Islet of Langerhans (tissue), 1 donor: ENCODE measurements around the gene OR2H2.

Experiments used
- FAIRE-seq: peaks from one replicate; lab custom pipeline; 2011; peaks lifted over from hg19 to GRCh38; lab: Jason Lieb, UNC

Gene OR2H2

DNA sequence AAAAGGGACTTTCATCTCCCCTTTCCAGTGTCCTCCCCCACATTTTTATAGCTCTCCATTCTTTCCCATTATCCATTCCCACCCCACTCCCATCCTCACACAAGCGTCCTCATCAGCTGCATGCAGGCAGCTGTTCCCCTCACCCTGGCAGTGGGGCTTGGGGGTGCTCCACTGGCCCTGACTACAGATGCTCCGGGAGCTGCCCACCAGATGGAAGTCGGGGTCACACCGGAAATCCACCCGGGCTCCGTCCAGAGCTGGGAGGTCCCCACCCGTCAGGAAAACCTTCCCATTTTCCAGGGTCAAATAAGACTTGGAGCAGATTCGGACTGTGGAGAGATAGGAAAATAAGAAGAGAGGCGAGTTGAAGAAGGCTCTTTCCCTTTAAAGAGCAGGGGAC lies 45.4 kb downstream of the OR2H2 start:
- FAIRE-seq: no peak

DNA sequence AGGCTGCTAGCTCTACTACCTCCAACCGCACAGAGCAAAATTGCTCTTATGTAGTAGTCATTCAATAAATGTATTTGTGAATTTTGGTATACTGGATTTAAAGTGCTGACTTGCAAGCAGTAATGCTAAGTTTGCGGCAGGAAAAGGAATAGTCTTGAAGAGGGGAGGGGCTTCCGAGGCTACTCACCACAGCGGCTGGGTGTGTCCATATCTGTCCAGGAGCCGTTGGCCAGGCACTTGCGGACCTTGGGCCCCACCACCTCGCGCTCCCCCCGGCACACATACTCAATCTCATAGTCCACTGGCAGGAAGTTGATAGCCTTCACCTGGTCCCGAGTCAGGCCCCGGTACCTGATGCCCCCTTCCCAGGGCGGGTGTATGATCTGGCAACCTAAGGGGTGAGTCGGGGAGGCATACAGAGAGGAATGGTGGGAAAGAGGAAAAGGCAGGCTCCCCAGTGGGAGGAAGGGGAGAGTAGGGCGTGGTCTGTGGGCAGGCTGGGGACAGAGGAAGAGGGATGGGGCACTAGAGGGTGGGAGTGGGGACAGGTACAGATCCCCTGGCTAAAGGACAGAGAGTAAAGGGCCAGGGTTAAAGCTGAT lies 46.4 kb downstream of the OR2H2 start:
- FAIRE-seq: no peak

DNA sequence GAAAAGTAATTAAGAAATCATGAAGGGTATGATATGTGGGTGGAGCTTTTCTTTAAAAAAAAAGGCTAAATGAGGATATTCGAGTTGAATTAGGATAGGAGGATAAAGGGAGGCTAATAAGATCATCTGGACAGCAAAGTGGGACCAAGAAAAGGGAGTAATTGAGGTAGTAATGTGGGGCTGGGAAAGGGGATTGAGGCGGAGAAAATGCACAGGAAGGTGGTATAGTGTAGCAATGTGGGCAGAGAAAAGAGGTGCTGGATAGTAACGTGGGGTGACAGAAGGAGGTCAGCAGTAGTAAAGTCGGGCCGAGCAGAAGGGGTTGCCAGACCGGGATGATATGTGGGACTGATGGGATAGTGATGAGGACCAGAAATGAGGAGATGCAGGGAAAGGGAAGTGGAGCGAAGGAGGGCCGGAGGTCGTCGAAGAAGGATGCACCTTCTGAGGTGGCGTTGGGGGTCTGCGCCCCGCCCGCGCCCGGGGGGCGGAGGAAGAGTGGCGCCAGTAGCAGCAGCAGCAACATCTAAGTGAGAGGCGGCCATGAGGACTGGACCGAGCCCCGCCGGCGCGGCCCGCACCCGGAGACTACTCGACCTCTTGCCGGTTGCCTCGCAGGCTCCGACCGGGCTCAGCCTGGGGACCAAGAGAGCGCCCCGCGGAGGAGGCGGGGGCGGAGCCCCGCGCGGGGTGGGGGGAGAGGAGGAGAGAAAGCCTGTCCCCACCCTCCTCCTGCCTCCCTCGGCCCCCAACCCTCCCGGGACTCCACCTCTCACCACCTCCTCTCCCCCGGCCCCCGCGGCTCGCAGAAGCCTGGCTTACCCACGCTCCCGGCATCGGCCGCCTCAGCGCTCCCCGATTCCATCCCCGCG lies 47.2 kb downstream of the OR2H2 start:
- FAIRE-seq: no peak

DNA sequence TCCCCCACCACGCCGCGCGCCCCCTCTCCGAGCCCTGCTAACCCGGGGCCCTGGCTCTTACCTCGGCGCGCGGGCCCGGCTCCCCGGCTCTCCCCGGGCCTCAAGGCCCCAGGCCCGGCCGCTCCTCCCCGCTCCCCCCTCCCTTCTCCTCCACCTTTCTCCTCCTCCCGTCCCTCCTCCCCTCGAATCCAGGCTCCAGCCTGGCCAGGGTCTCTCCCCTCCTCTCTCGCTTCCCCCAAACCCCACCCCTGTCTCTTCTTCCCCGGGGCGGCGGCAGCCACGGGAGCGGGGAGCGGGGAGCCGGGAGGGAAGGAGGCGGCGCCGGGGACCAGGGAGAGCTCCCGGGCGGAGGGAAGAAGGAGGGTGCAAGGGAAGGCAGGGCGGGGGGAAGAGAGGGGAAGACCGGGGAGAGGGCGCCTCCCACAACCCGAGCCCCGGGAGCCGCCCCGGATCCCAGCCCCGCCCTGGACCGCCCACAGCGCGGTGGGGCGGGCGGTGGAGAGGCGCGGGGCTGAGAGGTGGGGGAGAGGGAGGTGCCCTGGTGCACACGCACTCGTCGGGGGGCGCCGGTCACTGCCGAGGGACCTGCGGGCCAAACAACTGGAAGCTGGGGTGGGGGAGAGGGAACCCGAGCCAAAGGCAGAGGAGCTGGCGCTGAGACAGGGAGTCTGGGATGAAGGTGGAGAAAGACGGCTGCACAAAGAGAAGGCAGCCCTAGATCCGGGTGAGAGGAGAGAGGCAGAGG lies 48.0 kb downstream of the OR2H2 start, which contains the start of gene GABBR1:
TSS of gene GABBR1 (minus strand) at position 395 of the 745 bp plus-strand sequence. CDS start 798 bp downstream, outside the sequence.
- no peak for FAIRE-seq

DNA sequence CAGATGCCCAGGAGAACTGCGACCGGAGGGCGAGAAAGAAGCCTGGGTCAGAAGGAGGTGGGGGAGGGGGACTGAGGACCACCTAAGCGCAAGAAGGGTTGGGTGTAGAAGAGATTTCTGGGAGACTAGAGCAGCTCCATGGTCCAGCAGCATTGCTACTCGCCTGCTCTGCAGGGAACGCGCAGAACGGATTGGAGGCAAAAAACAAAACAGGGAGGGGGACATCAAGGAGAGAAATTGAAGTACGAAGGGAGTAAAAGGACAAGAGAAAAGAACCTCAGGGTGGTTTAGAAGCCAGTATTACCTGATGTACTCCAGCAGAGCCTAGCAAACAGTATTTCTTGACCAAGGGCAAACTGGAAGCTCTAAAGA lies 48.6 kb downstream of the OR2H2 start:
- no peak for FAIRE-seq

DNA sequence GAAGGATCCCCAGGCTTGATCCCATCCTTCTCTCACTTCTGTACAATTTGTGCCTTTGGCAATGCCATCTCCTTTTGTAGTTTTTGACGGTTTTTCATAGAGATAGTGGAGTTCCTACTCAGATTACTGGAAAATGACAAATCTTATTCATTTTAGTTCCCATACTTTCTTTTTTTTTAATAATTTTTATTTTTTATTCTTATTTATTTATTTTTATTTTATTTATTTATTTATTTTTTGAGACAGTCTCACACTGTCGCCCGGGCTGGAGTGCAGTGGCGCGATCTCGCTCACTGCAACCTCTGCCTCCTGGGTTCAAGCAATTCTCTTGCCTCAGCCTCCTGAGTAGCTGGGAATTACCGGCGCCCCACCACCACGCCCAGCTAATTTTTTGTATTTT lies 52.3 kb downstream of the OR2H2 start:
- FAIRE-seq: no peak
